HFFc6 (cell line): ENCODE results near the gene IBA57. TPM values are rescaled to one million over a fixed set of nuclear protein-coding genes. Genes with fewer than 3 reads are reported as not detected.

Experiments used
- DNase-seq: peaks from one replicate; pipeline ENCODE4 v3.0.0-alpha.2; 2018
- H3K27ac Mint-ChIP-seq: 2 replicates; pipeline ENCODE4 v1.8.0; 2020; ENCODE audit warnings: mild to moderate bottlenecking, mixed read lengths
- H3K27me3 Mint-ChIP-seq: 2 replicates; pipeline ENCODE4 v1.8.0; 2021; ENCODE audit warnings: mild to moderate bottlenecking, moderate library complexity, mixed read lengths; ENCODE audit not compliant: insufficient read depth
- H3K36me3 Mint-ChIP-seq: 2 replicates; pipeline ENCODE4 v1.8.0; 2021; ENCODE audit warnings: low read depth, mixed read lengths
- H3K4me1 Mint-ChIP-seq: 2 replicates; pipeline ENCODE4 v1.8.0; 2020; ENCODE audit warnings: low read depth, mixed read lengths
- H3K4me3 Mint-ChIP-seq: 2 replicates; pipeline ENCODE4 v1.8.0; 2020; ENCODE audit warnings: mild to moderate bottlenecking, moderate library complexity, mixed read lengths
- H3K9me3 Mint-ChIP-seq: 2 replicates; pipeline ENCODE4 v1.8.0; 2020; ENCODE audit warnings: mild to moderate bottlenecking, mixed read lengths
- total RNA-seq, 6 experiments: library from RNA; stranded (reverse); fragmentation: NEBNext Ultra II Directional; extraction: Animal tissue kit (Norgen Biotek cat#: 25700); gene quantifications; 2 replicates in 1 of 6; 3 replicates in 5 of 6; pipeline ENCODE4 v1.2.3, GENCODE V29; 2021
- TF ChIP-seq, protein P1 (sequence below): fragments of 200-600 bp; sonication (generic); IDR thresholded peaks from 2 replicates; pipeline ENCODE4 v1.5.0; 2021; ENCODE audit warnings: antibody characterized with exemption, mild to moderate bottlenecking

The IBA57 gene
- total RNA-seq, 6 experiments from 2014 or later = 4.2 to 5.8 (median 4.7) TPM

DNA sequence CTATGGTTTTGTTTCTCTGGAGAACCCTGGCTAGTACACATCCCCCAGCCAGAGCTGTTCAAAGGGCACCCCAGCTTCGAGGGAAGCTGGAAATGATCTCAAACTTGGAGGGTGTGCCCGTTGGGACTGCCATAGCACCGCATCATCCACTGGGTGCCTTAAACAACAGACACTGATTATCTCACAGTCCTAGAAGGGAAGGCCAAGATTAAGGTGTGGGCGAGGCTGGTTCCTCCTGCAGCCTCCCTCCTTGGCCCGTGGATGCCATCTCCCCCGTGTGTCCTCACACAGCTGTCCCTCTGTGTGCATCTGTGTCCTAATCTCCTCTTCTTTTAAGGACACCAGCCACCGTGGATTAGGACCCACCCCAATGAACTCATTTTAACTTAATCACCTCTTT, 4.2 kb upstream of the IBA57 start:
- no peak for DNase-seq
- Mint-ChIP-seq H3K9me3 (no peaks in the 10 kb centered on the region), H3K4me1 (peaks cover 16% of the 10 kb centered on the region), H3K27me3 (no peaks in the 10 kb centered on the region; the same call in 1 of the 2 replicates), H3K4me3 (no peak overlapping the region), H3K27ac (no peak overlapping the region), H3K36me3 (0 out of 2 replicates have a peak, but pooled peaks cover 6% of the 10 kb centered on the region)
- TF ChIP-seq, protein P1, sequence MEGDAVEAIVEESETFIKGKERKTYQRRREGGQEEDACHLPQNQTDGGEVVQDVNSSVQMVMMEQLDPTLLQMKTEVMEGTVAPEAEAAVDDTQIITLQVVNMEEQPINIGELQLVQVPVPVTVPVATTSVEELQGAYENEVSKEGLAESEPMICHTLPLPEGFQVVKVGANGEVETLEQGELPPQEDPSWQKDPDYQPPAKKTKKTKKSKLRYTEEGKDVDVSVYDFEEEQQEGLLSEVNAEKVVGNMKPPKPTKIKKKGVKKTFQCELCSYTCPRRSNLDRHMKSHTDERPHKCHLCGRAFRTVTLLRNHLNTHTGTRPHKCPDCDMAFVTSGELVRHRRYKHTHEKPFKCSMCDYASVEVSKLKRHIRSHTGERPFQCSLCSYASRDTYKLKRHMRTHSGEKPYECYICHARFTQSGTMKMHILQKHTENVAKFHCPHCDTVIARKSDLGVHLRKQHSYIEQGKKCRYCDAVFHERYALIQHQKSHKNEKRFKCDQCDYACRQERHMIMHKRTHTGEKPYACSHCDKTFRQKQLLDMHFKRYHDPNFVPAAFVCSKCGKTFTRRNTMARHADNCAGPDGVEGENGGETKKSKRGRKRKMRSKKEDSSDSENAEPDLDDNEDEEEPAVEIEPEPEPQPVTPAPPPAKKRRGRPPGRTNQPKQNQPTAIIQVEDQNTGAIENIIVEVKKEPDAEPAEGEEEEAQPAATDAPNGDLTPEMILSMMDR = no peak

DNA sequence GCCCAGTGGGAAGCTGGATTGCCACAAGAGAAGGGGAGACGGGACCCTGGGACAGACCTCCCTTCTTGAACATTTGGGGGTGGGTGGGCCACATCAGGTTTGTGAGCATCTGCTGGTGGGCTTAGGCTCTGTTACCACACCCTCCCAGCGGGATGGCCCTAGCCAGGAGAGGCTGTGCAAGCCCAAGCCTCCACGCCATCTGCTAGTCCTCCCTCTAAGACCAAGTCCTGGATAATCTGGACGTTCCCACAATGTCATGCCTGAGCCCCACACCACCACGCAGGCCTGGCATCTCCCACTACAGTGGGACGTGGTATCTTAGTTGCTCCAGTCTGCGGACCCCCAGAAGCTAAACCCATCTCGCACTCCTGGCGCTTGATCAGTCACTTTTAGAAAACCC, 3.7 kb upstream of the IBA57 start:
- DNase-seq = no peak
- TF ChIP-seq, protein P1 = no peak
- H3K27ac Mint-ChIP-seq = no peak overlapping the region
- H3K4me3 Mint-ChIP-seq = no peak overlapping the region
- H3K36me3 Mint-ChIP-seq = 0 out of 2 replicates have a peak, but pooled peaks cover 6% of the 10 kb centered on the region
- peaks cover 20% of the 10 kb centered on the region for H3K4me1 Mint-ChIP-seq
- no peaks in the 10 kb centered on the region; the same call in 1 of the 2 replicates for H3K27me3 Mint-ChIP-seq
- H3K9me3 Mint-ChIP-seq = no peaks in the 10 kb centered on the region

DNA sequence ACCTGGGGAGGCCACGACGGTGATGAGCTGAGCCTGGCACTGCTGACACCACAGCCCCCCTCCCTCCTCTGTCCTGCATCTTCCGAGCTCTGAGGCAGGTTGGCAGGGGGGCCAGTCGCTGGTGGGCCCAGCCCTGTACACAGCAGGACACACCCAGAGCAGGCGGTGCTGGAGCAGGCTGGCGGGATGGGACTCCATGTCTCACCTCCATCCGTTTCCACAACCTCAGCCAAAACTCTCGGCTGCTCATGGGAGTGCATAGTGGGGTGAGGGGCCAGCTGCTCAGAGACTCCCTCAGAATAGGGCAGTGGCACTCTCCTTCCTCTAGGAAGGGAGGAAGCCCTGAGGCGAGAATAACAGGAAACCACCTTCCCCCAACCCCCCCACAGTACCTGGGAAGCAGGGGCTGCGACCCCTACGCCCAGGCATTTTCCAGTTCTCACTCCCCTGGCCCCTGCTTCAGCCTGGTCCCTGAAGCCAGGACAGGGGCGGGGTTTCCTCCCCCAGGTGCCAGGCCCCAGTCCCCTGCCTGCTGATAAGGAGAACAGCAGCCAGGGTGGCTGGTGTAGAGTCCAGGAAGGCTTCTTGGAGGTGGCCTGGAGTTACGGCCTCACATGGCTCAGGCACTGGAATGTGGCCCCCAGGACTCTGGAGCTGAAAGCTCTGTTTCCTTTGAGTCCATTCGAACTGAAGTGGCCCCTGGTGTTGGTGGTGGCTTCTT, 3.2 kb upstream of the IBA57 start:
- no peak overlapping the region for H3K27ac Mint-ChIP-seq
- peaks cover 22% of the 10 kb centered on the region for H3K4me1 Mint-ChIP-seq
- DNase-seq = no peak
- no peaks in the 10 kb centered on the region for H3K9me3 Mint-ChIP-seq
- 0 out of 2 replicates have a peak, but pooled peaks cover 6% of the 10 kb centered on the region for H3K36me3 Mint-ChIP-seq
- no peak overlapping the region for H3K4me3 Mint-ChIP-seq
- TF ChIP-seq, protein P1 = no peak
- H3K27me3 Mint-ChIP-seq = no peaks in the 10 kb centered on the region; the same call in 1 of the 2 replicates

DNA sequence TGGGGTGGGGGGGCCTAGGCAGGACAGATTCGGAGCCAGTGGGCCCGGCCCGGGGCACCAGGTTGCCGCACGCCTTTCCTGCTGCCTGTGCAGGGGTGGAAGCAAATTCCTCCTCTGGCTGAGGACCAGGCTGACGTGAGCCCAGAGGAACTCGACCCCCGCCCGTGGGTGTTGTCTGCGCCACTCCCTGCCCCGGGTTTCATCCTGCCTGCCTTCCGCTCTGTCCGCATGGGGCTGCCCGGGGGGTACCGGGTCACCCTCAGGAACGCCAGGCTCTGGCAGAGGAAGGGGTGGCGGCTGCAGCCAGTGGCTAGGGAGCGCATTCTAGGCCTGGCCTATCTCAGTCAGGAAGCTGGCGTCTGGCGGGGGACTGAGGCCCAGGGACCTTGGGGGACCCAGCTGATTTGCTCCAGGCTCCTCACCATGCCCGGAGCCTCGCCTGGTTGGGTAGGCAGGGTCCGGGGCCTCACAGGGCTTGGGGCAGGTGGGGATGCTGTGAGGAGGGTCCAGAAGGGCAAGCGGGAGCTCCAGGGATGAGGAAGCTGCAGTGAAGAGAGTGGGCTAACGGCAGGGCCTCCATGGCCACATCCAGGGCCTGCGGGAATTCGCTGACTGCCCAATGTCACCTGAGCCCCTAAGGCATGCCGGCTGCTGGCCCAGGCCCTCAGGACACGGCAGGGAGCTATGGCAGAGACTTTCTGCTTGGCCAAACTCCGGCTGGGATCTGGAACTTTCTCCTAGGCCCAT, 2.4 kb upstream of the IBA57 start:
- no peaks in the 10 kb centered on the region for H3K9me3 Mint-ChIP-seq
- no peaks in the 10 kb centered on the region; the same call in 1 of the 2 replicates for H3K27me3 Mint-ChIP-seq
- peaks cover 27% of the 10 kb centered on the region for H3K4me1 Mint-ChIP-seq
- no peak overlapping the region for H3K27ac Mint-ChIP-seq
- no peak overlapping the region for H3K4me3 Mint-ChIP-seq
- 0 out of 2 replicates have a peak, but pooled peaks cover 6% of the 10 kb centered on the region for H3K36me3 Mint-ChIP-seq
- TF ChIP-seq, protein P1 = no peak
- DNase-seq = no peak

DNA sequence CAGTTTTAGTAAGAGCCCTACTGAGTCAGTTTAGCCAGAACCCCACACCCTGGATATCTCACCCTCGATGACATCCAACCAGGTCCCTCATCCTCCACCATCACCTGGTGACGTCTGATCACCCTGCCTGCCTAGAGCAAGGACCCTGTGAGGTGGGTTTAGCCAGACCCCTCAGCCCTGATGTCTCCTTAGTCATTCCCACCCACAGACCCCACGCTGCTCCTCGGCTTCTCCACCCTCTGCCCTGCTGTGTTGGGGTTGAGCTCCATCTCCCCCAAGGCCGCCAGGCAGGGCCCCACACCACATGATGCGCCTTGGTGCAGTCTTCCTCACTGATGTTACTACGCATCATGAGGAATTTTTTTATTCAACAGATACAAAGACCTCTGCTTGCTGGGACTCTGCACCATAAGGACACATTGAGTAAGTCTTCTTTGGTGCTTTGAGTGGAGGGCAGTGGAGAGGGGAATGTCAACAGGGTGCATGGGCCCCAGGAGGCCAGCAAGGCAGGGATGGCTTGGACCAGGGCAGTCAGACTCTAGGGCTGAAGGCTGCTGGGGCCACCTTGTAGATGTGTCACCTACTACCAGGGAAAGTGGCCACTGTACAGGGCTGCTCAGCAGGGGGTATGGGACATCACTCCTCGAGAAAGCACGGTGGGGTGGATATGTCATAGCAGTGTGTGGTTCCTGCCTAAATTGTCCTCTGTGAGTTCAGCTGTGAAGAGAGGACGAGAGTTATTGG, 1.7 kb upstream of the IBA57 start:
- Mint-ChIP-seq H3K4me1 (peaks cover 27% of the 10 kb centered on the region), H3K27ac (peak overlapping the region; percentile 89), H3K36me3 (0 out of 2 replicates have a peak, but pooled peaks cover 6% of the 10 kb centered on the region), H3K9me3 (no peaks in the 10 kb centered on the region), H3K4me3 (peak overlapping the region; percentile 90), H3K27me3 (peaks cover under 1% of the 10 kb centered on the region; the same call in 1 of the 2 replicates)
- DNase-seq = no peak
- TF ChIP-seq, protein P1 = no peak
